HCT116 (cell line): ENCODE data around the gene CENPU. TPM values are rescaled to one million over a fixed set of nuclear protein-coding genes. Genes with fewer than 3 reads are reported as not detected.

Experiments used
- ATAC-seq: fragments of 200-7000 bp; cut with Tn5 transposase; 2 replicates; pipeline ENCODE4 v1.9.1; 2020; ENCODE audit warnings: mild to moderate bottlenecking, moderate library complexity
- BruUV-seq: library from RNA; stranded (reverse); fragments of 400-500 nt; replicated peaks from 2 replicates; lab custom pipeline; 2021; lab: Mats Ljungman, UMichigan
- CTCF ChIA-PET: fragments of 300-600 bp; sonication (Branson Sonifier 250); formaldehyde crosslinking; loops from one replicate; lab custom pipeline; 2021; ENCODE audit warnings: antibody characterized with exemption; lab: Charles Lee
- POLR2A ChIA-PET: fragments of 300-600, 350-600 bp; sonication (Branson Sonifier 250); formaldehyde crosslinking; loops from one replicate; lab custom pipeline; 2021; ENCODE audit warnings: antibody characterized with exemption; lab: Charles Lee
- RAD21 ChIA-PET, 2 experiments: fragments of 300-600 bp; sonication (Branson Sonifier 250); formaldehyde crosslinking; loops; one replicate each; lab custom pipeline; 2023; ENCODE audit warnings: low total read pairs in 2 of 2; ENCODE audit not compliant: uncharacterized antibody in 2 of 2, unreplicated experiment in 2 of 2, low non-redundant PET in 1 of 2; lab: Charles Lee
- DNase-seq: peaks from one replicate; pipeline ENCODE4 v3.0.0-alpha.2; 2010; ENCODE audit warnings: low read depth, low spot score
- H2AFZ ChIP-seq: fragments of 200-600 bp; shearing (Covaris generic), sonication (generic); 2 replicates; pipeline ENCODE4 v1.6.1; 2017; ENCODE audit warnings: low read depth, mixed run types, mixed read lengths, antibody characterized with exemption, low read length; ENCODE audit not compliant: poor library complexity, severe bottlenecking
- H3K27ac ChIP-seq: 2 replicates; pipeline ENCODE4 v1.5.1; 2012; ENCODE audit warnings: low read depth, low read length
- H3K27me3 ChIP-seq: fragments of 200-600 bp; sonication (generic); 2 replicates; pipeline ENCODE4 v1.6.1; 2016; ENCODE audit warnings: mixed run types, low read length, mixed read lengths; ENCODE audit not compliant: insufficient read depth
- H3K36me3 ChIP-seq, 2 experiments: fragments of 200-500 bp in 1 of 2; fragments of 200-600 bp in 1 of 2; sonication (Bioruptor generic) in 1 of 2; sonication (generic) in 1 of 2; 2 replicates each; pipeline versions ENCODE4 v1.5.1 to v1.6.1; 2014 to 2016; ENCODE audit warnings: low read length in 2 of 2, inconsistent platforms in 1 of 2, mixed read lengths in 1 of 2, mixed run types in 1 of 2; ENCODE audit not compliant: insufficient read depth in 2 of 2, control insufficient read depth in 1 of 2
- H3K4me1 ChIP-seq, 2 experiments: fragments of 200-600 bp in 1 of 2; sonication (generic) in 1 of 2; 2 replicates each; pipeline versions ENCODE4 v1.5.1 to v1.6.1; 2012 to 2017; ENCODE audit warnings: low read length in 2 of 2, inconsistent platforms in 1 of 2, mild to moderate bottlenecking in 1 of 2, mixed read lengths in 1 of 2, mixed run types in 1 of 2, moderate library complexity in 1 of 2; ENCODE audit not compliant: insufficient read depth in 2 of 2, control insufficient read depth in 1 of 2
- H3K4me2 ChIP-seq: fragments of 200-600 bp; sonication (generic); 2 replicates; pipeline ENCODE4 v1.6.1; 2017; ENCODE audit warnings: mixed run types, low read length, mixed read lengths
- H3K4me3 ChIP-seq, 2 experiments: fragments of 200-600 bp in 1 of 2; sonication (generic) in 1 of 2; replicated peaks in 1 of 2; 2 replicates each; pipeline ENCODE4 v1.5.1; 2011 to 2016; ENCODE audit warnings: low read length in 2 of 2, control low read depth in 1 of 2, low read depth in 1 of 2, mild to moderate bottlenecking in 1 of 2, mixed read lengths in 1 of 2, mixed run types in 1 of 2
- H3K79me2 ChIP-seq: fragments of 200-600 bp; sonication (generic); 2 replicates; pipeline ENCODE4 v1.6.1; 2017; ENCODE audit warnings: mild to moderate bottlenecking, mixed run types, low read length, moderate library complexity, mixed read lengths; ENCODE audit not compliant: insufficient read depth
- H3K9ac ChIP-seq: fragments of 200-600 bp; sonication (generic); 2 replicates; pipeline ENCODE4 v1.6.1; 2016; ENCODE audit warnings: low read length, mixed read lengths
- H3K9me2 ChIP-seq: fragments of 200-600 bp; sonication (generic), shearing (Covaris generic); 2 replicates; pipeline ENCODE4 v1.6.1; 2017; ENCODE audit warnings: mixed run types, mild to moderate bottlenecking, moderate library complexity; ENCODE audit not compliant: insufficient read depth
- H3K9me3 ChIP-seq, 2 experiments: fragments of 200-500 bp in 1 of 2; fragments of 200-600 bp in 1 of 2; sonication (Bioruptor generic) in 1 of 2; sonication (generic) in 1 of 2; 2 replicates each; pipeline ENCODE4 v1.6.1; 2014 to 2017; ENCODE audit warnings: low read length in 2 of 2, mixed read lengths in 2 of 2, inconsistent platforms in 1 of 2, low read depth in 1 of 2, mild to moderate bottlenecking in 1 of 2, mixed run types in 1 of 2, moderate library complexity in 1 of 2; ENCODE audit not compliant: control insufficient read depth in 1 of 2, insufficient read depth in 1 of 2
- H4K20me1 ChIP-seq: fragments of 200-600 bp; sonication (generic), shearing (Covaris generic); 2 replicates; pipeline ENCODE4 v1.6.1; 2017; ENCODE audit warnings: mixed run types, mild to moderate bottlenecking, moderate library complexity; ENCODE audit not compliant: insufficient read depth
- ATF3 ChIP-seq: IDR thresholded peaks from 2 replicates; pipeline ENCODE4 v1.6.1; 2012
- CBX3 ChIP-seq: IDR thresholded peaks from 2 replicates; pipeline ENCODE4 v1.6.1; 2012; ENCODE audit warnings: low read depth
- CEBPB ChIP-seq: IDR thresholded peaks from 2 replicates; pipeline ENCODE4 v1.6.1; 2012; ENCODE audit warnings: low read depth
- CTCF ChIP-seq, 3 experiments: fragments of 200-600 bp in 1 of 3; sonication (generic) in 1 of 3; IDR thresholded peaks in 2 of 3; conservative IDR thresholded peaks in 1 of 3; 2 replicates each; pipeline ENCODE4 v1.5.1; 2012 to 2017; ENCODE audit warnings: low read depth in 2 of 3, low read length in 2 of 3, antibody characterized with exemption in 1 of 3, borderline replicate concordance in 1 of 3, control low read depth in 1 of 3, mild to moderate bottlenecking in 1 of 3, mixed read lengths in 1 of 3, mixed run types in 1 of 3, moderate library complexity in 1 of 3; ENCODE audit not compliant: insufficient read depth in 1 of 3
- EGR1 ChIP-seq: IDR thresholded peaks from 2 replicates; pipeline ENCODE4 v1.6.1; 2012; ENCODE audit warnings: low read depth
- ELF1 ChIP-seq: IDR thresholded peaks from 2 replicates; pipeline ENCODE4 v1.6.1; 2012; ENCODE audit warnings: low read depth, borderline replicate concordance
- FOSL1 ChIP-seq: IDR thresholded peaks from 2 replicates; pipeline ENCODE4 v1.6.1; 2012; ENCODE audit warnings: low read depth
- JUND ChIP-seq: IDR thresholded peaks from 2 replicates; pipeline ENCODE4 v1.6.1; 2012
- MAX ChIP-seq: IDR thresholded peaks from 2 replicates; pipeline ENCODE4 v1.6.1; 2012
- POLR2A ChIP-seq: IDR thresholded peaks from 2 replicates; pipeline ENCODE4 v1.7.0; 2011; ENCODE audit warnings: borderline replicate concordance; ENCODE audit not compliant: insufficient read depth, insufficient read length; ENCODE audit errors: extremely low read depth
- RAD21 ChIP-seq: IDR thresholded peaks from 2 replicates; pipeline ENCODE4 v1.6.1; 2012; ENCODE audit warnings: low read depth, mild to moderate bottlenecking
- REST ChIP-seq: IDR thresholded peaks from 2 replicates; pipeline ENCODE4 v1.6.1; 2012; ENCODE audit warnings: low read depth
- SRF ChIP-seq: IDR thresholded peaks from 2 replicates; pipeline ENCODE4 v1.6.1; 2012; ENCODE audit warnings: low read depth
- TCF7L2 ChIP-seq: IDR thresholded peaks from 2 replicates; pipeline ENCODE4 v1.7.0; 2011; ENCODE audit warnings: borderline replicate concordance, inconsistent platforms; ENCODE audit not compliant: insufficient read depth, insufficient read length; ENCODE audit errors: extremely low read depth
- YY1 ChIP-seq: IDR thresholded peaks from 2 replicates; pipeline ENCODE4 v1.6.1; 2011; ENCODE audit warnings: low read length, low read depth, moderate library complexity, mild to moderate bottlenecking; ENCODE audit not compliant: insufficient replicate concordance; ENCODE audit errors: extremely low read depth
- ZBTB33 ChIP-seq: IDR thresholded peaks from 2 replicates; pipeline ENCODE4 v1.6.1; 2011; ENCODE audit warnings: mild to moderate bottlenecking, low read length, moderate library complexity; ENCODE audit not compliant: insufficient replicate concordance; ENCODE audit errors: extremely low read depth
- ZFX ChIP-seq: fragments of 450-650 bp; IDR thresholded peaks from 2 replicates; pipeline ENCODE4 v1.6.1; 2017
- ZNF274 ChIP-seq: fragments of 200-500 bp; sonication (Bioruptor generic); IDR thresholded peaks from 2 replicates; pipeline ENCODE4 v1.6.1; 2014; ENCODE audit warnings: mild to moderate bottlenecking, low read depth, low read length, inconsistent platforms
- intact Hi-C: fragments of 100-400 bp; cut with micrococcal nuclease; formaldehyde crosslinking; loops from 2 replicates; pipeline ENCODE4 v1.10.0; 2022
- total RNA-seq: library from RNA; stranded (reverse); gene quantifications from one replicate; pipeline ENCODE4 v1.2.1, GENCODE V29; 2021; ENCODE audit not compliant: unreplicated experiment

Gene CENPU
- total RNA-seq, 1 experiment from 2014 or later: 28.2 TPM

GRCh38 chr4:184740980-184741391 is 7.1 kb upstream of the CENPU start:
- intact Hi-C loops: no loop called here

More at GRCh38 chr4:184740980-184741391, 7.1 kb upstream of the CENPU start:
- no peak for DNase-seq
- no peaks in the 10 kb centered on the region for H4K20me1 ChIP-seq
- CTCF ChIA-PET: interaction anchor here (1.0 kb wide), 1 partner anchor 355 kb away, joined by 3 read pairs; no protein-coding TSS in a partner anchor
- RAD21 ChIA-PET: no interaction called here
- POLR2A ChIA-PET: no interaction called here
- no peak overlapping the region for H3K9ac ChIP-seq
- ATAC-seq: no peak
- no peaks in the 10 kb centered on the region for H3K9me3 ChIP-seq
- no peak overlapping the region for H3K4me2 ChIP-seq
- H3K9me2 ChIP-seq: no peaks in the 10 kb centered on the region
- no TSS peak for BruUV-seq
- H3K27ac ChIP-seq: no peak overlapping the region
- no peaks in the 10 kb centered on the region for H3K27me3 ChIP-seq
- no peak overlapping the region for H2AFZ ChIP-seq
- H3K36me3 ChIP-seq: no peaks in the 10 kb centered on the region
- no peaks in the 10 kb centered on the region for H3K79me2 ChIP-seq
- peaks cover 0 to 2% of the 10 kb centered on the region in 2 experiments; a peak in 1 of 4 replicates for H3K4me1 ChIP-seq
- no peak overlapping the region for H3K4me3 ChIP-seq
- no peak for TF ChIP-seq ATF3
- TF ChIP-seq REST: no peak
- no peak for TF ChIP-seq CEBPB
- no peak for TF ChIP-seq RAD21
- TF ChIP-seq POLR2A: no peak
- no peak for TF ChIP-seq ZBTB33
- TF ChIP-seq CTCF (IDR thresholded peaks at IDR 0.05 in 2 of 3, conservative IDR thresholded peaks at IDR 0.05 in 1 of 3; ENCODE audit: borderline replicate concordance in 1 of 3, insufficient read depth in 1 of 3, low read depth in 2 of 3, low read length in 2 of 3): no peak
- no peak for TF ChIP-seq JUND
- no peak for TF ChIP-seq CBX3
- TF ChIP-seq ZFX: no peak
- no peak for TF ChIP-seq TCF7L2
- no peak for TF ChIP-seq FOSL1
- no peak for TF ChIP-seq MAX
- TF ChIP-seq ZNF274: no peak
- no peak for TF ChIP-seq EGR1
- no peak for TF ChIP-seq YY1
- TF ChIP-seq SRF: no peak
- no peak for TF ChIP-seq ELF1
